GM21381 (cell line): Measurements from ENCODE around the gene SLC8B1.
"Not testable (repeated sequence)": the region's sequence is repeated elsewhere in the genome, so short reads cannot be mapped to it uniquely, and the experiment has no call there.

Source experiments
- ATAC-seq: cut with Tn5 transposase; IDR thresholded peaks from one replicate; pipeline ENCODE4 v1.9.1; 2021; ENCODE audit warnings: mild to moderate bottlenecking, moderate library complexity; ENCODE audit not compliant: unreplicated experiment

SLC8B1 gene

GRCh38 chr12:113358381-113359132, 23.6 kb upstream of the SLC8B1 start, which contains the start of gene PLBD2:
Gene PLBD2 (plus strand): TSS chr12:113358587. CDS start chr12:113358601, 14 bp downstream.
- peak; percentile 94 for ATAC-seq

GRCh38 chr12:113354192-113354591, 19.3 kb upstream of the SLC8B1 start:
- not testable (repeated sequence) for ATAC-seq

GRCh38 chr12:113351089-113351488, 16.2 kb upstream of the SLC8B1 start:
- no peak for ATAC-seq

- no peak for ATAC-seq
Measured at GRCh38 chr12:113348849-113349536, 14.1 kb upstream of the SLC8B1 start.

- ATAC-seq: no peak
Measured at GRCh38 chr12:113347892-113348291, 13.0 kb upstream of the SLC8B1 start.

- no peak for ATAC-seq
Measured at GRCh38 chr12:113347107-113347506, 12.2 kb upstream of the SLC8B1 start.

GRCh38 chr12:113346353-113346752, 11.4 kb upstream of the SLC8B1 start:
- no peak for ATAC-seq

GRCh38 chr12:113345318-113345717, 10.4 kb upstream of the SLC8B1 start:
- no peak for ATAC-seq

- no peak for ATAC-seq
Measured at GRCh38 chr12:113341535-113341934, 6.6 kb upstream of the SLC8B1 start.

- ATAC-seq: no peak
Measured at GRCh38 chr12:113340061-113340460, 5.2 kb upstream of the SLC8B1 start.

- no peak for ATAC-seq
Measured at GRCh38 chr12:113339540-113339939, 4.6 kb upstream of the SLC8B1 start.

- peak; percentile 2 for ATAC-seq
Measured at GRCh38 chr12:113333877-113334785, 778 bp downstream of the SLC8B1 start.

GRCh38 chr12:113333418-113333750, 1.5 kb downstream of the SLC8B1 start:
- no peak for ATAC-seq

- no peak for ATAC-seq
Measured at GRCh38 chr12:113332688-113333417, 2.1 kb downstream of the SLC8B1 start.

GRCh38 chr12:113330505-113330904, 4.4 kb downstream of the SLC8B1 start:
- no peak for ATAC-seq

- ATAC-seq: no peak
Measured at GRCh38 chr12:113329791-113330417, 5.0 kb downstream of the SLC8B1 start.

- ATAC-seq: no peak
Measured at GRCh38 chr12:113329022-113329790, 5.7 kb downstream of the SLC8B1 start.

GRCh38 chr12:113328368-113328889, 6.5 kb downstream of the SLC8B1 start:
- ATAC-seq: no peak

- no peak for ATAC-seq
Measured at GRCh38 chr12:113326775-113327395, 8.0 kb downstream of the SLC8B1 start.
